GM19043 (cell line): Measurements from ENCODE around the gene SCTR.

ENCODE experiments used
- ATAC-seq: cut with Tn5 transposase; IDR thresholded peaks from one replicate; pipeline ENCODE4 v1.9.1; 2021; ENCODE audit warnings: low read depth; ENCODE audit not compliant: unreplicated experiment

The SCTR gene

GRCh38 chr2:119453972-119454593, 70.2 kb downstream of the SCTR start:
- no peak for ATAC-seq

DNA sequence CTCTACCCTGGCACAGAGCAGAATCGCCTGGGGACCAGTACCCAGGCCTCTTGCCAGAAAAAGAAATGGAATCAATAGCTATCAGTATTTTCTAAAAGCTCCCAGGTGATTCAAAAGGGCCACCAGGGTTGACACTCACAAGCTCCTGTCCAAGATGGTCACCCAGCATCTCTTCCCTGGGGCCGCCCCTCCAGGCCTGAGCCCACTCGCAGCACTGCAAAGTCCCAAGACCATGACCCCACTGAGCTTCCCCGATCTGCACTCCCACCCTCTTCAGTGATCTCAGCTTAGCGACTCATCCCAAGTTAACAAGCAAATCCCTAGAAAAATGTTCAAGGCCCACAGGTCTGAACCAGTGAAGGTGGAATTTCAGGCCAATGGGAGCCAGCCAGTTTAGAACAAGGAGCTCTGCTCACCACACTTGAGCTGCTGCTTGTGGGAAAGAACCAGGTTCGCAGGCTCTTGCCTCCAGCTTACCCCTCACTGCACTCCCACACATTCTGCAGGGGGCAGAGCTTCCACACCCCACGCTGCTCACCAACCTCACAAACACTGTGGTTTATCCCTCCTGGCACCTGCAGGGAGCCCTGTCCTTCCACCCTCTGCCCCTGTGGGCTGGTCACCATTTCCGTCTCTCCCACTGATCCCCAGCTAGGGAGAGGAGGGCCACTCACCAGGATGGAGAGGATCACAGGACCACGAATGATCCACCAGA, 72.8 kb downstream of the SCTR start:
- no peak for ATAC-seq

- no peak for ATAC-seq
These were observed 74.8 kb downstream of the SCTR start for GRCh38 chr2:119449521-119449920.

DNA sequence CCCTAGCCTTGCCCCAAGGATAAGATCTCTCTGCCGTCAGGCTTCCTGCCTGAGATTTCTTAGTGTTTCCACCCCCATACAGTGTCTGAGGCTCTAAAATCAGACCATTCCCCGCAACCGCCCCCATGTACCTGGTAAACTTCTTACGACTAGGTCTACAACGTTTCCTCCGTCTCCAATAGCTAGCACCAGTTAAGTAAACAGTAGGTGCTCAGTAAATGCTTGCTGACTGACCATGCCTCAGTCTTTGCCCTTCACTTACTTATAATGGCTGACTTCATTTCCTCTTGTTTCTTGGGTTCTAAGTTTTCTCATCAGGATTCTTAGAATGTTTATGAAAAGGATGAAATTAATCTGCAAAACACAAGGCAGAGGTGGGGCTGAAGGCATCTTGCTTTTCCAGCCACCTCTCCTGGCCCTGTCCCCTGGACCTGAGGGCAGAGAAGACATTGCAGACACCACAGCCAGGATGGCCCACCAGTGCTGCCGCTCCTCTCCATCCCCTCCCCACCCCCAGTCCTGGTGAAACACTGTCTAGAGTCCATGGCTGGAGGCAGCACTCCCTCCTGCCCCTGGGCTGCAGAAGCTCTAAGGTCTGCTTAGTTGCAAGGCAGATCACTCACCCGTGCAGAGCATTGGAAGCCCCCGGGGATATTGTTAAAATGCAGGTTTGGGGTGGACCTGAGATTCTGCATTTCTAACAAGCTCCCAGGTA, 75.7 kb downstream of the SCTR start:
- no peak for ATAC-seq

GRCh38 chr2:119446037-119446436, 78.2 kb downstream of the SCTR start:
- no peak for ATAC-seq

DNA sequence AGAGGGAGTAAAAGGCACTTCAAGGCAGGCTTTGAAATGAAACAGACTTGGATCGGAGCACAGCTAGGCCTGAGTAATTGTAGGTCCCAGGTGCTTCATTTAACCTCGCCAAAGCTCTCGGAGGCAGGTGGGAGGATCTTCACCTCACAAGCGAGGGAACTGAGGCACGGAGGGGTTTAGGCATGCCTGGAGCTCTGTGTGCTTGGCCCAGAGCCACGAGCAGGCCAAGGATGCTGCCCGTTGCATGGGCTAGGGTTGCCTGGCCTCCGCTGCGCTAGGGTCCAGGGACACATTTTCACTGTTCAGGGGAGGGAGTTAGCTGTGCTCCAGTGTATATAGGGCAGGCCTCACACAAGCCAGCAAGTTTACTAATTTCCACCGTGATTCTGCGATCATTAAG, 81.4 kb downstream of the SCTR start:
- ATAC-seq: no peak

DNA sequence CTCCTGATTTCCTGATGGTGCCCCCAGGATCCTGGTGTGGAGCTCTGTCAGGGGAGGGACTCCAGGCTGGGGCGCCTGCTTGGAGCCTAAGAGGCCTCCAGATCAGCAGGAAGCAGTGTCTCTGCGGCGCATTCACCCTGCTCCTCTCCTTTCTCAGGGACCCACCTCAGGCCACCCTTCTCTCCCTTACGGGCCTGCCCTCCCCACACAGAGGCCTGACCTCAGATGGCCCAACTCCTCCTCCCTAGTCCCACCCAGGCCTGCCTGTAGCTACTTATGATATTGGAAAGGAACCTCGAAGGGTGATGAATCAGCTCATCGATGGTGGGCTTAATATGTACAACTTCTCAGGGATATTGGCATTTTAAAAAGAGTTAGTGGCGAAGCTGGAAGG, 82.1 kb downstream of the SCTR start:
- no peak for ATAC-seq

DNA sequence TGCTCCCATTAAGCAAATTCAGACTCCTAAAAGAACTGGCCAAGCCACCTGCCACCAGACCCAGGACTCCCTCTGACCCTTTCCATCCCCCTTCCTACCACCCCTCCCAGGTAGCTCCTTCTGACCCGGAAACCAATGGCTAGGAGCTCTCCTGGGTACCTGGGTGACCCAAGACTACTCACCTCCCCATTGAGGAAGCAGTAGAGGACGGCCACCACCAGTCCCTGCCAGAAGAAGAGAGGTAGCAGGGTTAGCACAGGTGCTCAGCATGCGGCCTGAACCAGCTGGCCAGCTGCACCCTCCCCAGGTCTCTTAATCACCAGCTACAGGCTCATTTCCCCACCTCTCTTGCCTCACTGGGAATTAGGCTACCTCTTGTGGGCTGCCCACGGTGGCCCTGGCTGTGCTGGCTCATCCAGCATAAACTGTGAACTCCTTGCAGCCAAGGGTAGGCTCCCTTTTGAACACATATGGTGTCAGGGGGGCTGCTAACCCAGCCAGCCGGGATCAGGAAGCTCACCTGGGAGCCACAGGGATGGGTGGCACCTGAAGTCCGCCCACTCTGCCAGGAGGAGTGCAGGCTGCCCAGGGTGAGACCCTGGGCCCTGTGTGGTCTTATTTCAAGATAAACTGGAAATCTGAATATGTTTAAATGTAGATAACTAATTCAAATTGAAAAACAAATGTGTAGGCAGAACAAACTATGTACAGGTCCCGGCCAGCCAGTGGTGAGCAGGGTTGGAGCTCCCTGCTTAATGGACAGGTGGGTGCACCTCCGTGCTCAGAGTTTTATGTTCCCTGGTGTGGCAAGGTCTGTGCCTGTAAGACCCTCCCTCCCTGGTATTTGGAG, 82.7 kb downstream of the SCTR start:
- no peak for ATAC-seq

DNA sequence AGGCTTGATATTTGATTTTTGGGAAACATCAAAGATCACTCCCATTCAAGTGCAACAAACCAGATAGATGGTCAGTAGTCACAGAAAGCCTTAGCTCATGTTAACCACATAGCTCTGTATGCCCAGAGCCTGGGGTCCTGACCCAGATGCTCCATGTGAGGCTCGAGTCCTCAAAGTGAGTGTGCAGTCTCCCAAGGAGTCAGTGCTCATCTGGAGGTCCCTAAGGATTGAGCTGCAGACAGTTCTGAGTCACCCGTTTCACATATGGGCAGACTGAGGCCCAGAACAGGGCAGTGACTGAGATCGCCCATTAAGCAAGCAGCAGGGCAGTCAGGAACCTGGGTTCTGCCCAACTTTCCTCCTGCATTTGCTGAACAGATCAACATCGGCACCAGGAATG, 83.4 kb downstream of the SCTR start:
- ATAC-seq: no peak

GRCh38 chr2:119440501-119440870, 83.8 kb downstream of the SCTR start:
- no peak for ATAC-seq

GRCh38 chr2:119439574-119440500, 84.4 kb downstream of the SCTR start:
- ATAC-seq: no peak

- ATAC-seq: no peak
These were observed 85.5 kb downstream of the SCTR start for GRCh38 chr2:119438726-119439284.

- no peak for ATAC-seq
These were observed 86.1 kb downstream of the SCTR start for GRCh38 chr2:119438128-119438656.

DNA sequence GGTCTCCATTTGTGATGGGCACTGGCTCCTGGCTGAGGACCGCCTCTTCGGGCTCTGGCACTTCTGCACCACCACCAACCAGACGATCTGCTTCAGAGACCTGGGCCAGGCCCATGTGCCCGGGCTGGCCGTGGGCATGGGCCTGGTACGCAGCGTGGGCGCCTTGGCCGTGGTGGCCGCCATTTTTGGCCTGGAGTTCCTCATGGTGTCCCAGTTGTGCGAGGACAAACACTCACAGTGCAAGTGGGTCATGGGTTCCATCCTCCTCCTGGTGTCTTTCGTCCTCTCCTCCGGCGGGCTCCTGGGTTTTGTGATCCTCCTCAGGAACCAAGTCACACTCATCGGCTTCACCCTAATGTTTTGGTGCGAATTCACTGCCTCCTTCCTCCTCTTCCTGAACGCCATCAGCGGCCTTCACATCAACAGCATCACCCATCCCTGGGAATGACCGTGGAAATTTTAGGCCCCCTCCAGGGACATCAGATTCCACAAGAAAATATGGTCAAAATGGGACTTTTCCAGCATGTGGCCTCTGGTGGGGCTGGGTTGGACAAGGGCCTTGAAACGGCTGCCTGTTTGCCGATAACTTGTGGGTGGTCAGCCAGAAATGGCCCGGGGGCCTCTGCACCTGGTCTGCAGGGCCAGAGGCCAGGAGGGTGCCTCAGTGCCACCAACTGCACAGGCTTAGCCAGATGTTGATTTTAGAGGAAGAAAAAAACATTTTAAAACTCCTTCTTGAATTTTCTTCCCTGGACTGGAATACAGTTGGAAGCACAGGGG, 87.1 kb downstream of the SCTR start:
- ATAC-seq: no peak

- no peak for ATAC-seq
These were observed 88.4 kb downstream of the SCTR start for GRCh38 chr2:119435953-119436297.

GRCh38 chr2:119435081-119435952, 89.0 kb downstream of the SCTR start:
- ATAC-seq: no peak

GRCh38 chr2:119434664-119435063, 89.6 kb downstream of the SCTR start:
- ATAC-seq: no peak
